Left kidney (tissue), 2 donors: ENCODE results near the gene ZNF865. TPM values are rescaled to one million over a fixed set of nuclear protein-coding genes. Genes with fewer than 3 reads are reported as not detected.

ENCODE experiments used
- DNase-seq: peaks from one replicate; pipeline ENCODE4 v3.0.0-alpha.2; 2013
- polyA plus RNA-seq: library from polyadenylated mRNA; unstranded; fragments of 120-200 nt; gene quantifications from one replicate; pipeline ENCODE4 v1.2.1, GENCODE V29; 2013; ENCODE audit not compliant: insufficient read length

The ZNF865 gene
- polyA plus RNA-seq, 1 donor: 6.3 TPM

DNA sequence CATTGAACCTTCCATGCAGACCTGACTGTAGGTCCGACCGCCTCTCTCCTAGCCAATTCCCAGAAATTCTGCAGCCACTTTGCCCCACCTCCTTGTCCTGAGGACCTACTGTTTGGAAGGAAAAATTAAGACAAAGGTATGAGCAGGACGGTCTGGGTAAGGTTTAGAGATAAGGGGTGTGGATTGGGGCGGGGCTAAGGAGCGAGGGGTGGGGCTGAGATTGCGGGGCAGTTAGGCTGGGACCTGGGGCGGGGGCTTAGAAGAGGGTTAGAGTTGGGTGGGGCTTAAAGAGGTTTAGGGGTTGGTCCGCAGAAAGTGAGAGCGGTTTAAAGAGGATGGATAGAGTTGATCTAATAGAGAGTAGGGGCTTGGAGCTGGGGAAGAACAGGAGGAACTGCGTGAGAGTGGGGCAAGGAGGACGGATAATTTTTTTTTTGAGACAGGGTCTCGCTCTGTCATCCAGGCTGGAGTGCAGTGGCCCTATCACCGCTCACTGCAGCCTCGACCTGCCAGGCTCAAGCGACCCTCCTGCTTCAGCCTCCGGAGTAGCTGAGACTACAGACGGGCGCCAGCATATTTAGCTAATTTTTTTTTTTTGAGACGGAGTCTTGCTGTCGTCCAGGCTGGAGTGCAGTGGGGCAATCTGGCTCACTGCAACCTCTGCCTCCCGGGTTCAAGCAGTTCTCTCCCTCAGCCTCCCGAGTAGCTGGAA, 1.7 kb upstream of the ZNF865 start:
- no peak for DNase-seq

GRCh38 chr19:55605207-55605636, 225 bp upstream of the ZNF865 start:
- peak; percentile 97 for DNase-seq

DNA sequence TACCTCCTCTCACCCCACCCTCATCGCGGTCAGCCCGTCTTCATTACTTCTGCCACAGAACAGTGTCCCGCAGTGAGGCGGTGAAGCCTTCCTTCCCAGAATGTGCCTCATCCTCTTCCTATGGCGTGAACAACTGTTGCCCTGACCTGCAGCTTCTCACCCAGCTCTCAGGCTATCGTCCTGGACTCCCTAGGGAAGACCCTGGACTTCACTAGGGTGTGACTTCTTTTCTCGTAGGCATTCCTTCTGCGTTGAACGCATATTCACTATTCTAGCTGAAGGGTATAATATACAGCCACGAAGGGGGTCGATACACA, 982 bp downstream of the ZNF865 start:
- no peak for DNase-seq

DNA sequence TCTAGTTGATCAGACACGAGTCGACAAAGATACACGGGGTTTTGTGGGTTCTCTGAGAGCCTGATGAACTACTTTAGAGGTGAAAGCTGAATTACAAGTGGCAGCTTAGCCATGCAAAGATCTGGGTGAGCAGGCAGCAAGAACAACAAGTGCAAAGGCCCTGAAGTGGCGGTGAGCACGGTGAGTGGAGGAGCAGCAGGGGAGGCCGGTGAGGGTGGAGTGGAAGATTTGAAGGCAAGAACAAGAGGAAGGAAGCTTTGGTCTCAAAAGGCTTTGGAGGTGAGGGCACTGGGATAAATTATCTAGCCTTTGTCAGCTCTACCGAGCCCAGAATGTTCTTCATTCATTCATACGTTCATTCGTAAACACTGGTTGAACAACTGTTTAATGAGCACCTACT, 1.4 kb downstream of the ZNF865 start:
- DNase-seq: no peak

GRCh38 chr19:55609326-55609725, 3.9 kb downstream of the ZNF865 start:
- no peak for DNase-seq

GRCh38 chr19:55611300-55611982, 6.0 kb downstream of the ZNF865 start:
- no peak for DNase-seq

GRCh38 chr19:55611983-55612645, 6.7 kb downstream of the ZNF865 start:
- no peak for DNase-seq

- DNase-seq: no peak
Observed at GRCh38 chr19:55613396-55613795, 7.9 kb downstream of the ZNF865 start.

- DNase-seq: no peak
Observed at GRCh38 chr19:55613930-55614710, 8.7 kb downstream of the ZNF865 start.

GRCh38 chr19:55614711-55615542, 9.5 kb downstream of the ZNF865 start:
- no peak for DNase-seq

GRCh38 chr19:55615543-55616394, 10.3 kb downstream of the ZNF865 start:
- no peak for DNase-seq

- no peak for DNase-seq
Observed at GRCh38 chr19:55616395-55616875, 11.0 kb downstream of the ZNF865 start.

- DNase-seq: no peak
Observed at GRCh38 chr19:55617426-55617825, 12.0 kb downstream of the ZNF865 start.

- DNase-seq: no peak
Observed at GRCh38 chr19:55618426-55618825, 13.0 kb downstream of the ZNF865 start.

DNA sequence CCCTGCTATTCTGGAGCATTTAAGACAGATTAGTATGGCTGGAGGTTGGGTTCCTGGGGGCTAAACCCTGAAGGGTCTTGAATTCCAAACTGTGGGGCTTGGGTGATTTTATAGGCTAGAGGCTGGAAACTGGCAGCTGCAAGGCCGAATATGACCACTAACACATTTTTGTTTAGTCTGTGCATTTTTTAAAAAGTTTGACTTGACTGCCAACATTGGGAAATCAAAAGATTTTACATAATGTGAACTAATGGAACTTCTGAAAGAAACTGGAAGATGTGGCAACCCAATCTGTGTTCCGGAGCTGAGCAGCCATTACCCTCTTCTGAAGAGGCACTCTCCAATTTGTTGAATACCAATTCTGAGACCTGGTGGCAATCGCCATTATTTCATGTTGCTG, 13.8 kb downstream of the ZNF865 start:
- DNase-seq: no peak

- no peak for DNase-seq
Observed at GRCh38 chr19:55620410-55621204, 15.2 kb downstream of the ZNF865 start.

- no peak for DNase-seq
Observed at GRCh38 chr19:55621205-55621672, 15.8 kb downstream of the ZNF865 start.

DNA sequence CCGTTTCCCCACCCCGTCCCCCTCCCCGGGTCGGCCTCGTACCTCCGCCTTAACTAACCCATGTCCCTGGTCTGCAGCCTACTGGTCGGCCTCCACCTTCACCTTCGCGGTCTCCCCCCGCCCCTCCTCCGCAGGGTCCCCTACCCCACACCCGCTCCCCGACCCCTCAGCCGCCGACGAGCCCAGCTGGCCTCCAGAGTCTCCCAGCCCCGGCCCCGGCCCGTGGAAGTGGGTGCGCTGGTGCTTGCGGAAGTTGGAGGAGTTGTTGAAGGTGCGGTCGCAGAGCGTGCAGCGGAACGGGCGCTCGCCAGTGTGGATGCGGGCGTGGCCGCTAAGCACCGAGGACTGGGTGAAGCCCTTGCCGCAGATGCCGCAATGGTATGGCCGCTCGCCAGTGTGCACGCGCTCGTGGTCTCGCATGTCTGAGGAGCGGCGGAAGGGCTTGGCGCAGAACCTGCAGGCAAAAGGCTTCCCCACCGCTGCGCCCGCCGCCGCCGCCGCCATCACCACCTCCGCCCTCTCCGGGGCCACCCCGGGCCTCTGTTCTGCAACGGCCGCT, 16.3 kb downstream of the ZNF865 start:
- DNase-seq: no peak
